H1 (cell line): ENCODE results near the gene CCK.

ENCODE experiments used
- EZH2 ChIP-seq: fragments of 200-600 bp; sonication (generic); IDR thresholded peaks from 2 replicates; pipeline ENCODE4 v1.7.1; 2012; ENCODE audit warnings: low read depth, mild to moderate bottlenecking, moderate library complexity, low read length, inconsistent platforms; ENCODE audit not compliant: severe bottlenecking
- JUND ChIP-seq: IDR thresholded peaks from 2 replicates; pipeline ENCODE4 v1.6.1; 2011; ENCODE audit warnings: mild to moderate bottlenecking, improper control_type of control experiment, low read length
- POLR2AphosphoS5 ChIP-seq: IDR thresholded peaks from 2 replicates; pipeline ENCODE4 v1.6.1; 2011; ENCODE audit warnings: low read depth, low read length
- SRF ChIP-seq: IDR thresholded peaks from 2 replicates; pipeline ENCODE4 v1.6.1; 2011; ENCODE audit warnings: mild to moderate bottlenecking, low read depth, low read length, moderate library complexity
- TAF1 ChIP-seq: IDR thresholded peaks from 2 replicates; pipeline ENCODE4 v1.6.1; 2011; ENCODE audit warnings: mild to moderate bottlenecking, low read depth, low read length
- TBP ChIP-seq: IDR thresholded peaks from 2 replicates; pipeline ENCODE4 v1.6.1; 2011; ENCODE audit warnings: low read depth, low read length, improper control_type of control experiment
- TF ChIP-seq, protein P1 (sequence below): IDR thresholded peaks from 2 replicates; pipeline ENCODE4 v1.6.1; 2012; ENCODE audit warnings: inconsistent platforms

DNA sequence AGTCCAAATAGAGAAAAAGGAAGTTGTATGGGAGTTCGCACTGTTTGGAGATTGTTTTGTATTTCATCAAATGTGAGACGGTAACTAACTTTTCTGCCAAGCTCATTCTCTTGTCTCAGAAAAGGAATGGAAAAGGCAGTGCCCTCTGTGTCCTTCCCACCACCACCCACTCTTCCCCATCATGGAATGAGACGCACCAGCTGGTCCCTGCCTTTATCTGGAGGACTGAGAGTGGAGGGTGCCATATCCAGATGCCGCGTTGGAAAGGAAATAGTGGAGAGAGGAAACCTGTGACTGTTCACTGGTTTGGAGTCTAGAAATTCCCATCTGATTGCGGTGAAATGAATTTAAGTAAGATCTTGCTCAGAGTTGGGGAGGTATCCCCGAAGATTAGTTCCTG, 3.7 kb upstream of the CCK start:
- TF ChIP-seq JUND (no peak), TBP (no peak), SRF (no peak), TAF1 (no peak), POLR2AphosphoS5 (no peak), EZH2 (no peak)
- TF ChIP-seq, protein P1, sequence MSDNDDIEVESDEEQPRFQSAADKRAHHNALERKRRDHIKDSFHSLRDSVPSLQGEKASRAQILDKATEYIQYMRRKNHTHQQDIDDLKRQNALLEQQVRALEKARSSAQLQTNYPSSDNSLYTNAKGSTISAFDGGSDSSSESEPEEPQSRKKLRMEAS, result no peak
